Epithelial cell of esophagus (primary cell): Measurements from ENCODE around the gene MARCO.
"Not testable (repeated sequence)": the region's sequence is repeated elsewhere in the genome, so short reads cannot be mapped to it uniquely, and the experiment has no call there.

ENCODE experiments used
- DNase-seq: peaks from one replicate; pipeline ENCODE4 v3.0.0; 2010; ENCODE audit warnings: low read depth
- H3K4me3 ChIP-seq: 2 replicates; pipeline ENCODE4 v1.5.1; 2011; ENCODE audit warnings: mild to moderate bottlenecking, low read length, control low read depth
- TF ChIP-seq, protein P1 (sequence below): IDR thresholded peaks from 2 replicates; pipeline ENCODE4 v1.5.1; 2011; ENCODE audit warnings: low read depth, mild to moderate bottlenecking, low read length, control low read depth, inconsistent platforms; ENCODE audit not compliant: insufficient read depth; ENCODE audit errors: missing control alignments

Gene MARCO

DNA sequence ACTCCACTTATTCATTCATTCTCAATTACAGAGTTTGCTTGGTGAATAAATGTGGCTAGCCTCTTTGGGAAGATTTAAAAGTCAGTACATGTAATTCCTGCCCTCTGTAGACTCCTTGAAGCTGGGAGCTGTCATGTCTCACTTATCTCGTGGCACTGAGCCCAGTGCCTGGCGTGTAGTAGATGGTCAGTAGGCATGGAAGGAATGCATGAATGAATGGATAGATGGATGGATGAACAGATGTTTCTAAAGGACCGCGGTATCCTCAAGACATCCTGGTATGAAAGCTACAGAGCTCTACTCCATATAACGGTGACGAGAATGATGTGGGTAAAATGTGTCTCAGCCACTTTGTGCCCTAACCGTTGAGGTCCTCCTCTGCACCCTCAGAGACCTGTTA, 83.0 kb downstream of the MARCO start:
- no peak overlapping the region for H3K4me3 ChIP-seq
- TF ChIP-seq, protein P1, sequence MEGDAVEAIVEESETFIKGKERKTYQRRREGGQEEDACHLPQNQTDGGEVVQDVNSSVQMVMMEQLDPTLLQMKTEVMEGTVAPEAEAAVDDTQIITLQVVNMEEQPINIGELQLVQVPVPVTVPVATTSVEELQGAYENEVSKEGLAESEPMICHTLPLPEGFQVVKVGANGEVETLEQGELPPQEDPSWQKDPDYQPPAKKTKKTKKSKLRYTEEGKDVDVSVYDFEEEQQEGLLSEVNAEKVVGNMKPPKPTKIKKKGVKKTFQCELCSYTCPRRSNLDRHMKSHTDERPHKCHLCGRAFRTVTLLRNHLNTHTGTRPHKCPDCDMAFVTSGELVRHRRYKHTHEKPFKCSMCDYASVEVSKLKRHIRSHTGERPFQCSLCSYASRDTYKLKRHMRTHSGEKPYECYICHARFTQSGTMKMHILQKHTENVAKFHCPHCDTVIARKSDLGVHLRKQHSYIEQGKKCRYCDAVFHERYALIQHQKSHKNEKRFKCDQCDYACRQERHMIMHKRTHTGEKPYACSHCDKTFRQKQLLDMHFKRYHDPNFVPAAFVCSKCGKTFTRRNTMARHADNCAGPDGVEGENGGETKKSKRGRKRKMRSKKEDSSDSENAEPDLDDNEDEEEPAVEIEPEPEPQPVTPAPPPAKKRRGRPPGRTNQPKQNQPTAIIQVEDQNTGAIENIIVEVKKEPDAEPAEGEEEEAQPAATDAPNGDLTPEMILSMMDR: no peak
- DNase-seq: no peak

DNA sequence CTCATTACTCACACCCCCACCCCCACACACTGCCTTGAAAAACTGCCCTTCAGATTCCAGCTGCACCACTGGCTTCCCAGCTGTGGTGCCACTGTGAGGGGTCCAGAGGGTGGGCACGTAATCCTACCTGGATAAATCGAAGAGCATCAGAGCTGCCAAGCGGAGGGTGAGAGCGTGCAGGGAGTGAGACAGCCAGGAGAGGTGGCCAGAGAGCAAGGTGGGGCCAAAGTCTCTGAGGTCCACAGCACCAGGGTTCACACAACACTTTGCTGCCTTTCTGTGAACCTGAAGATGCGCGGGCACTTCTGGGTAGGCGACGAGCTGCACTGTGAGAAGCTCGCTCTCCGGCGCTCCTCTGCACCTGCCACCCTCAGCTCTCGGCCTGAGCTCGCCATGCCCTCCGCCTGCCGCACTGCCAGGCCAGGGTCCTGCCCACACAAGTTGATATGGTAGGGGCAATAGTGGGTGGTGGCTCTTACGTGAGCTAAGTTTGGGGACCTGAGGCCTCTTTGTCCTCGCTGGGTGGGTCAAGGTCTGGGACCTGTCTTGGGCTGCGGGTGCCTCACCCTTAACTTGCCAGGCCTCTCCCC, 83.9 kb downstream of the MARCO start:
- no peak for DNase-seq
- TF ChIP-seq, protein P1: no peak
- no peak overlapping the region for H3K4me3 ChIP-seq

DNA sequence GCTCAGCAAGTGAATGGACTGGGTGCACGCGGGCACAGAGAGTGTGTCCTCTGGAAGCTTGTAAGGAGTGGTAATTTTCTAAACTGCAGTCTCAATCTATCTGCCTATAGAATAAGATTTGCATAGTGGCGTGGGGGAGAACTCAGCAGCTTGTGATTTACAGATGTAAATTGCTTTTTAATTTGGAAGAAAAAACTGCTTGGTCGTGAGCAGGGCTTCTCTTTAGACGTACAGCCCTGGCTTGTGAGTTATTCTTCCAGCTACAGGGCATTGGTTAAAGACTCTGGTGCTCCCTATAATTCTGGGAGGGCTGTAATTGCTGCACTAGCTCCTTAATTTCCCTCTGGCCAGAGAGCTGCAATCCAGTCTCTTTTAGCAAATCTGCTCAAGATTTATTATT, 84.9 kb downstream of the MARCO start:
- DNase-seq: no peak
- TF ChIP-seq, protein P1: no peak
- H3K4me3 ChIP-seq: no peak overlapping the region

DNA sequence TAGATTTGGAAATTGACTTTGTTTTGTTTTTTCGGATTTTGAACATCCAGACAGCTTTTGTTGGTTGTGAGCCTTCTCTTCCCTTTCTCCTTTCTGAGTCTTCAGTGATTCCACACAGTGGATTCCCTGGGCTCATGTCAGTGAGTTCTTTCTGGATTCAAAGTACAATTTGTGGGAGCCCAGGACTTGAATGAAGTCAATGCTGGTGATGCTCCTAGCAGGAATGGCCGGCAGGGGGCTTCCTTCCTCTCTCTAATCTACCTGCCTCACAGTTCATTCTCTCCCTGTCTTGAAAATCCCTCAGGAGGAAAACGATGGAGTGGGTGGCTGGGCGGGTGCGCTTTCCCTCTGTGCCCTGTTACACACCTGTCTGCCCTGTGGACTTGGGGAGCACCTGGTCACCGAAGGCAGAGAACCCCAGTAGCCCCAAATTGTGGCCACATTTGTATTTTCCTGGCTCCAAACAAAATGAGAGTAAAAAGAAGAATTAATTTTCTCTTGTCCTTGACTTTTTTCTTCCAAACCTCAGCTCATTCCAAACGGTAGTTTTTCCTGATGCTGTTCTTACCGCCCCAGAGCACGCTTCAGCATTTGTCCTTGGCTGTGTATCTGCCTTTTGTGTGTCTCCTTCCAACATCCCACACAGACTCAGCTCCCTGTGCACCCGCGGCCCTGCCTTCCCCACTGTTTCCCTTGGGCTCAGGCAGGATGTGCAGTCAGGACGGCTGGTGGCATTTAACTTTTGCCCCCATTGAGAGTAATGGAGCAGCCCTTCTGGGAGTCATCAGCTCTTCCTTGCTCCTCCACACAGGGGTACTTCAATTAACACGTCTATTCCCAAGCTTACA, 86.6 kb downstream of the MARCO start:
- H3K4me3 ChIP-seq: no peak overlapping the region
- TF ChIP-seq, protein P1: peak; percentile 70
- DNase-seq: peak; percentile 62

DNA sequence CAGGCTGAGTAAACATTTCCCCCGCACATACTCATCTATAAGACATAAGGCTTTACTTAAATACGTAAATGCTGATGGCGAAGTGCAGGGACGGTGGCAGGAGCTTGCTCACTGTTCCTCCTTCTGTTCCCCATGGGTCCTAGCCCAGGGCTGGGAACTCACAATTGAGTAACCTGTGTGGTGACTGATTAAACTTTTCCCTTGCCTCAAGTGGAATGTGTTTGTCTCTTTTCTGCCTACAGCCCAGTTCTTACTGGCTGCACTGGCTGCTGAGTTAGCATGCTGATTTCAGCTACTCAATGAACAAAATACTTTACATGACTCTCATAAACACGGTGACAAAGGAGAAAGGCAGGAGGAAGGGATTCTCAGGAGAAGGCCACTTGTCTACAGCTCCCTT, 87.3 kb downstream of the MARCO start:
- H3K4me3 ChIP-seq: no peak overlapping the region
- DNase-seq: peak; percentile 19
- TF ChIP-seq, protein P1: no peak

DNA sequence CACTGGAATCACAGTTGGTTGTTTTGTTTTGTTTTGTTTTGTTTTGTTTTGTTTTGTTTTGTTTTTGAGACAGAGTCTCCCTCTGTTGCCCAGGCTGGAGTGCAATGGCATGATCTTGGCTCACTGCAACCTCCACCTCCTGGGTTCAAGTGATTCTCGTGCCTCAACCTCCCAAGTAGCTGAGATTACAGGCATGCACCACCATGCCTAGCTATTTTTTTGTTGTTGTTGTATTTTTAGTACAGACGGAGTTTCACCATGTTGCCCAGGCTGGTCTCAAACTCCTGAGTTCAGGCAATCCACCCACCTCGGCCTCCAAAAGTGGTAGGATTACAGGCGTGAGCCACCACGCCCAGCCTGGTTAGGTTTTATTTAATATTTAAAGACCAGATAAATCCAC, 95.9 kb downstream of the MARCO start:
- not testable (repeated sequence) for DNase-seq, H3K4me3 ChIP-seq

DNA sequence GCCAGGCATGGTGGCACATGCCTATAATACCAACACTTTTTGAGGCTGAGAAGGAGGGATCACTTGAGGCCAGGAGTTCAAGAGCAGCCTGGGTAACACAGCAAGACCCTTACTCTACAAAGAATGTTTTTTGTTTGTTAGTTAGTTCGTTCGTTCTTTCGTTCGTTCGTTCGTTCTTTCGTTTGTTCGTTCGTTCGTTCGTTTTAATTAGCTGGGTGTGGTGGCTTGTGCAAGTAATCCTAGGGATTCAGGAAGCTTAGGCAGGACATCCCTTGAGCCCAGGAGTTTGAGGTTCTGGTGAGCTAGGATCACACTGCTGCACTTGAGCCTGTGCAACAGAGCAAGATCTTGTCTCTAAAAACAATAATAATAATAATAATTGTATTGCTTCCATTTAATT, 98.7 kb downstream of the MARCO start:
- no peak overlapping the region for H3K4me3 ChIP-seq
- DNase-seq: no peak
- TF ChIP-seq, protein P1: no peak
